ENCODE results near the gene FIBCD1.

The FIBCD1 gene

GRCh38 chr9:130856474-130856873 lies 82.6 kb downstream of the FIBCD1 start:
- no peak for DNase-seq

GRCh38 chr9:130854835-130855234 lies 84.2 kb downstream of the FIBCD1 start:
- no peak for DNase-seq

- DNase-seq, result no peak
Measured at GRCh38 chr9:130854092-130854491, 85.0 kb downstream of the FIBCD1 start.

- DNase-seq, result no peak
Measured at GRCh38 chr9:130852801-130853200, 86.2 kb downstream of the FIBCD1 start.

Data from NCI-H526 treated with DMSO at 0.1 percent for 48 hours (cell line).